Mucosa of descending colon (tissue), 3 donors: ENCODE results near the gene PDSS1. TPM values are rescaled to one million over a fixed set of nuclear protein-coding genes. Genes with fewer than 3 reads are reported as not detected.

Experiments
- ATAC-seq: fragments of 200-7000 bp; cut with Tn5 transposase; one replicate; pipeline ENCODE4 v1.9.1; 2020; ENCODE audit warnings: mild to moderate bottlenecking, moderate library complexity
- DNase-seq, 3 donors: peaks; one replicate each; pipeline ENCODE4 v3.0.0-alpha.2; 2020
- H3K36me3 ChIP-seq: fragments of 200-600 bp; one replicate; pipeline ENCODE4 v1.8.0; 2021; ENCODE audit warnings: low read depth, mild to moderate bottlenecking
- H3K4me1 ChIP-seq: fragments of 200-600 bp; one replicate; pipeline ENCODE4 v1.8.0; 2021; ENCODE audit warnings: low read depth, mild to moderate bottlenecking
- H3K4me3 ChIP-seq: fragments of 200-600 bp; one replicate; pipeline ENCODE4 v1.8.0; 2021; ENCODE audit warnings: mild to moderate bottlenecking
- H3K9me3 ChIP-seq: fragments of 200-600 bp; one replicate; pipeline ENCODE4 v1.8.0; 2021; ENCODE audit warnings: mild to moderate bottlenecking
- intact Hi-C, 2 donors: fragments of 100-400 bp; cut with DNase I in 1 of 2; cut with micrococcal nuclease in 1 of 2; formaldehyde crosslinking; loops; one replicate each; pipeline versions ENCODE4 v1.11.0 to v1.11.1; 2022; cut with DNase I, micrococcal nuclease
- total RNA-seq, 3 donors: library from RNA; stranded (reverse); fragmentation: NEBNext Ultra II Directional in 2 of 3; extraction: Animal tissue kit (Norgen Biotek cat#: 25700) in 2 of 3; gene quantifications; one replicate each; pipeline versions ENCODE4 v1.2.1 to v1.2.4, GENCODE V29; 2021 to 2023
- TF ChIP-seq, protein P1 (sequence below): fragments of 200-600 bp; IDR thresholded peaks from one replicate; pipeline ENCODE4 v1.8.0; 2022; ENCODE audit warnings: antibody characterized with exemption, mild to moderate bottlenecking
- donor health status: DM: no; HTN: no; CAD: no; lungs with moderate emphysema.
- donor health status: DM: no; HTN: no; CAD: no.
- donor health status: DM: no; HTN: yes; CAD: no.

Gene PDSS1
- total RNA-seq, 3 donors from 2014 or later, result 16.0 to 27.9 (median 24.6) TPM

GRCh38 chr10:26696786-26697162 lies 727 bp upstream of the PDSS1 start:
- Histone ChIP-seq H3K4me3 (peak overlapping the region; percentile 92), H3K36me3 (no peaks in the 10 kb centered on the region), H3K4me1 (peaks cover 33% of the 10 kb centered on the region), H3K9me3 (no peaks in the 10 kb centered on the region)
- ATAC-seq (no peak), DNase-seq (no peak)
- intact Hi-C loops, result no loop called here
- TF ChIP-seq, protein P1, sequence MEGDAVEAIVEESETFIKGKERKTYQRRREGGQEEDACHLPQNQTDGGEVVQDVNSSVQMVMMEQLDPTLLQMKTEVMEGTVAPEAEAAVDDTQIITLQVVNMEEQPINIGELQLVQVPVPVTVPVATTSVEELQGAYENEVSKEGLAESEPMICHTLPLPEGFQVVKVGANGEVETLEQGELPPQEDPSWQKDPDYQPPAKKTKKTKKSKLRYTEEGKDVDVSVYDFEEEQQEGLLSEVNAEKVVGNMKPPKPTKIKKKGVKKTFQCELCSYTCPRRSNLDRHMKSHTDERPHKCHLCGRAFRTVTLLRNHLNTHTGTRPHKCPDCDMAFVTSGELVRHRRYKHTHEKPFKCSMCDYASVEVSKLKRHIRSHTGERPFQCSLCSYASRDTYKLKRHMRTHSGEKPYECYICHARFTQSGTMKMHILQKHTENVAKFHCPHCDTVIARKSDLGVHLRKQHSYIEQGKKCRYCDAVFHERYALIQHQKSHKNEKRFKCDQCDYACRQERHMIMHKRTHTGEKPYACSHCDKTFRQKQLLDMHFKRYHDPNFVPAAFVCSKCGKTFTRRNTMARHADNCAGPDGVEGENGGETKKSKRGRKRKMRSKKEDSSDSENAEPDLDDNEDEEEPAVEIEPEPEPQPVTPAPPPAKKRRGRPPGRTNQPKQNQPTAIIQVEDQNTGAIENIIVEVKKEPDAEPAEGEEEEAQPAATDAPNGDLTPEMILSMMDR, result no peak

DNA sequence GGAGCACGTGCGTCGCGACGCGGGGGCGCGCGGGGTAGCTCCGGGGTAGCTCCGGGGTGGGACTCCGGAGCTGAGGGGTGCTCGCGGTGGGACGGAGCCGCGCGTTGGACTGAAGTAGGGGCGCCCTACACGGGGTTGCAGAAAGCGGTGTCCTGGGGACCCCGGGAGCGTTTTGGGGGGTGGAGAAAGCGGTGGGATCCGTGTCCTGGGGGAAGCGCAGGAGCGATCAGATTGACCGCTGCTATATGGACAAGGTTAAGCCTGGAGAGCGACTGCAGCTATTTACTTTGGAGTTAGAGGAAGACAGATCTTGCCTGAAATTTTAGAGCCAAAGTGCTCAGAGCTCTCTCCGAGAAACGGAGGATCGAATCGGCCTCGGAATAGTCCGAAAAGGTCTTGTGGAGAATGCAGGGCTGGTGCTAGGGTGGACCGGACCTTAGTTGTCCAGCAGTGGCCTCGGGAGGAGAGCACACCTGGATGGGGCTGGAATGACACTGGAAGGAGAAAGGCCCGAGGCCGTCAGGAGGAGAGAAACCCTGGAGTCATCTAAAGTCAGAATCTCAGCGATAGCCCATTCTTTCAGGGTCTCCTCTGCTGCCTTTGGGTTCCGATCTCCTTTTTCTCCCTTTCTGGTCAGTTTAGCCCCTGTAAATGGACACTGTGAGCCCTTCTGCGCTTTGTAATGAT lies 564 bp downstream of the PDSS1 start:
- H3K4me3 ChIP-seq, result peak overlapping the region; percentile 92
- H3K9me3 ChIP-seq, result no peaks in the 10 kb centered on the region
- peak in 1 of 3 donors; percentile 76 for DNase-seq
- TF ChIP-seq, protein P1, result no peak
- peaks cover 40% of the 10 kb centered on the region for H3K4me1 ChIP-seq
- peak; percentile 6 for ATAC-seq
- intact Hi-C loops, result no loop called here
- no peaks in the 10 kb centered on the region for H3K36me3 ChIP-seq

GRCh38 chr10:26698909-26699308 lies 1.4 kb downstream of the PDSS1 start:
- Histone ChIP-seq H3K9me3 (no peaks in the 10 kb centered on the region), H3K4me3 (no peak overlapping the region), H3K36me3 (no peaks in the 10 kb centered on the region), H3K4me1 (peaks cover 40% of the 10 kb centered on the region)
- ATAC-seq (no peak), DNase-seq (no peak)
- TF ChIP-seq, protein P1, result no peak
- intact Hi-C loops, result no loop called here

DNA sequence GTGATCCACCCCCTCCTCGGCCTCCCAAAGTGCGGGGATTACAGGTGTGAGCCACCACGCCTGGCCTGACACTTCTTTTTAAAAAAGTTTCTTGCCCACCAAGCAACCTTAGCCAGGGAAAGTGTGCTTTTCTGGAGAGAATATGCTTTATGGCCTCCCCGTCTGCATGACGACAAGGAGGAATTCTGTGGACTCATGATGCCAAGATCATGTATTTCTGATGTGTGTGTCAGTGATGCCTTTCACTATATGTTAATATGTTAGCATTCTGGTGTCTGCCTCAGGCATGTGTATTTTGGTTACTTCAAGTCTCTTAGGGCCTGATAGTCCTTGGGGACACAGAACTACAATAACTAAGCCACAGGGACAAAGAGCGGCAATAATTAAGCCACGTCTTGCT lies 2.1 kb downstream of the PDSS1 start:
- intact Hi-C loops, result no loop called here
- H3K4me3 ChIP-seq, result no peak overlapping the region

GRCh38 chr10:26700884-26701630 lies 3.6 kb downstream of the PDSS1 start:
- peaks cover 40% of the 10 kb centered on the region for H3K4me1 ChIP-seq
- H3K36me3 ChIP-seq, result no peaks in the 10 kb centered on the region
- H3K9me3 ChIP-seq, result no peaks in the 10 kb centered on the region
- intact Hi-C loops, result no loop called here
- DNase-seq, result peak in 1 of 3 donors; percentile 69
- H3K4me3 ChIP-seq, result no peak overlapping the region
- TF ChIP-seq, protein P1, result no peak
- ATAC-seq, result no peak

More for the DNA sequence above, 2.1 kb downstream of the PDSS1 start:
- Histone ChIP-seq H3K36me3 (no peaks in the 10 kb centered on the region), H3K9me3 (no peaks in the 10 kb centered on the region), H3K4me1 (peaks cover 40% of the 10 kb centered on the region)
- no peak for ATAC-seq
- DNase-seq, result no peak
- TF ChIP-seq, protein P1, result no peak
